ENCODE data around the gene SOCS1.
"Not testable (repeated sequence)": the region's sequence is repeated elsewhere in the genome, so short reads cannot be mapped to it uniquely, and the experiment has no call there.

Gene SOCS1

GRCh38 chr16:11255737-11256660 is at the start of gene SOCS1:
TSS of gene SOCS1 (minus strand) at chr16:11256204. CDS start at chr16:11255478, 726 bp downstream.
- DNase-seq = peak; percentile 84

- no peak for DNase-seq
Measured at GRCh38 chr16:11303405-11304138, 47.6 kb upstream of the SOCS1 start.

GRCh38 chr16:11302977-11303376 is 47.0 kb upstream of the SOCS1 start:
- no peak for DNase-seq

GRCh38 chr16:11301645-11302501 is 45.9 kb upstream of the SOCS1 start:
- no peak for DNase-seq

GRCh38 chr16:11300560-11300892 is 44.5 kb upstream of the SOCS1 start:
- DNase-seq = no peak

- no peak for DNase-seq
Measured at GRCh38 chr16:11299865-11300559, 44.0 kb upstream of the SOCS1 start.

- DNase-seq = not testable (repeated sequence)
Measured at GRCh38 chr16:11298950-11299547, 43.0 kb upstream of the SOCS1 start.

GRCh38 chr16:11298143-11298900 is 42.3 kb upstream of the SOCS1 start:
- no peak for DNase-seq

GRCh38 chr16:11297492-11298142 is 41.6 kb upstream of the SOCS1 start:
- DNase-seq = peak; percentile 50

GRCh38 chr16:11296706-11297491 is 40.9 kb upstream of the SOCS1 start:
- DNase-seq = no peak

- no peak for DNase-seq
Measured at GRCh38 chr16:11296351-11296705, 40.3 kb upstream of the SOCS1 start.

GRCh38 chr16:11295672-11296071 is 39.7 kb upstream of the SOCS1 start:
- no peak for DNase-seq

- no peak for DNase-seq
Measured at GRCh38 chr16:11292076-11292748, 36.2 kb upstream of the SOCS1 start.

- no peak for DNase-seq
Measured at GRCh38 chr16:11291091-11291703, 35.2 kb upstream of the SOCS1 start.

GRCh38 chr16:11290102-11290893 is 34.3 kb upstream of the SOCS1 start:
- DNase-seq = no peak

GRCh38 chr16:11289696-11290095 is 33.7 kb upstream of the SOCS1 start:
- DNase-seq = not testable (repeated sequence)

GRCh38 chr16:11289202-11289601 is 33.2 kb upstream of the SOCS1 start:
- DNase-seq = no peak

- DNase-seq = no peak
Measured at GRCh38 chr16:11285842-11286241, 29.8 kb upstream of the SOCS1 start.
